Measurements from ENCODE around the gene RAB15.

The RAB15 gene

DNA sequence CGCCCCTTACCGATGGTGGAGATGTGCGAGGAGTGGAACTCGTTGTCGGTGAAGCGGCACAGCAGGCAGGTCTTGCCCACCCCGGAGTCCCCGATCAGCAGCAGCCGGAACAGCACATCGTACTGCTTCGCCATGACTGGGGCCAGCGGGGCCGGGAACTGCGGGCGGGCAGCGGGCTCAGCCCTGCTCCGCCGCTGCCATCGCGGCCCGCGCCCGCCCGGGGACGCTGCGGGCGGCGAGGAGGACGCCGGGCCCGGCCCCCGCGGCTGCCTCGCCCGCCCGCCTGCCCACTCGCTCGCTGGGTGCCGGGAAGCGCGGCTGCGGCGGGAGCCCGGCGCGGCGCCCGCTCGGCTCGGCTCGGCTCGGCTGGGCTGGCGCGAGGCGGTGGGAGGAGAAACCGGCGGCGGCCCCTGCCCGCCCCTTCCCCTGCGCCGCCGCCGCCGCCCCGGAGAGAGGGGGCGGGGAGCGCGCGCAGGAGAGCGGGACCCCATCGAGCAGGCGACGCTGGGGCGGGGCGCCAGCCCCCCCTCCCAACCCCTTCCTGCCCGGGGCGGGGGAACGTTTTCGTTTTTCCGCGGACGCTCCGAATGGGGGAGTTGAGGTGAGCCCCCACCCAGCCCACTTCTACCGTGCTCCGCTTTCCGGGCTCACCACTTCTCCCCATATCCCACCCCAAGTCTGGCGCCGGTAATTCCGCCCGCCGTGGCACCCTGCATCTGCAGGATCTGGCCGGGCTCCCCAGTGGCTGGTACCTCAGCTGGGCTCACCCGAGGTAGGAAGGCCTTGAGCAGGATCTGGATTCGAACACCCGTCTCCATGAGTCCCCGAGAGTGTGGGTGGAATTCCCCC is at the start of gene RAB15:
RAB15 (minus strand) TSS at position 394 of the 849 bp plus-strand sequence; CDS start at position 134, 260 bp downstream.
- Histone ChIP-seq H3K36me3 (ENCODE audit: insufficient read depth, low read depth, low read length) (peaks cover 5% of the 10 kb centered on the region; the same call in 1 of the 2 replicates), H3K9me3 (ENCODE audit: insufficient read depth, low read depth, low read length) (no peaks in the 10 kb centered on the region), H3K27me3 (ENCODE audit: insufficient read depth, low read length) (peaks cover 30% of the 10 kb centered on the region), H3K27ac (ENCODE audit: low read length) (no peak within 1 kb of the TSS), H3K4me3 (ENCODE audit: low read length) (peak within 1 kb of the TSS; percentile 80), H3K9ac (ENCODE audit: low read depth, low read length) (peak within 1 kb of the TSS; percentile 80; the same call in 1 of the 2 replicates), H3K4me1 (ENCODE audit: insufficient read depth, low read length) (peaks cover 37% of the 10 kb centered on the region)

DNA sequence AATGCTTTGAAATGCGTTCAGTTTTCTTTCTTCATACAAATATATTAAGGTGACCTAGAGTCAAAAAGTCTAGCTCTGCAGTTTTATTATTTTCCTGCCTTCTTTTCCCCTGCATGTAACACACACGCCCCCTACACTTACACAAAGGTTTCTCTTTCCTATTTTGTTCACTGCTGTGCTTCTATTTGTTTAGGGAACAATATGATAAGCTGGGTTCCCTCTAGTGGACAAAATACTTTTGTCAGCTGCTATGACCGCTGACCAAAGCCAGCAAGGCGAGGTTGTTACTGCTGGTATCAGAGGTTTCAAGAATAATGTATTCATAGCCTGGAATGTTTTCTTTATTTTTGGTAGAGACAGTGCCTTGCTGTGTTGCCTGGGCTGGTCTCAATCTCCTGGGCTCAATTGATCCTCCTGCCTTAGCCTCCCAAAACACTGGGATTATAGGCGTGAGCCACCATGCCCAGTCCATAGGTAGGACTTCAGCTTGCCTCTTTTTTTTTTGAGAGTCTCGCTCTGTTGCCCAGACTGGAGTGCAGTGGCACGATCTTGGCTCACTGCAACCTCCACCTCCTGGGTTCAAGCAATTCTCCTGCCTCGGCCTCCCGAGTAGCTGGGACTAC is 47.9 kb upstream of the RAB15 start:
- H3K9ac ChIP-seq (ENCODE audit: low read depth, low read length) = no peak overlapping the region
- no peaks in the 10 kb centered on the region for H3K9me3 ChIP-seq (ENCODE audit: insufficient read depth, low read depth, low read length)
- H3K4me3 ChIP-seq (ENCODE audit: low read length) = no peak overlapping the region
- no peaks in the 10 kb centered on the region for H3K27me3 ChIP-seq (ENCODE audit: insufficient read depth, low read length)
- no peaks in the 10 kb centered on the region for H3K4me1 ChIP-seq (ENCODE audit: insufficient read depth, low read length)
- no peak overlapping the region for H3K27ac ChIP-seq (ENCODE audit: low read length)
- H3K36me3 ChIP-seq (ENCODE audit: insufficient read depth, low read depth, low read length) = peaks cover 11% of the 10 kb centered on the region; the same call in 1 of the 2 replicates

DNA sequence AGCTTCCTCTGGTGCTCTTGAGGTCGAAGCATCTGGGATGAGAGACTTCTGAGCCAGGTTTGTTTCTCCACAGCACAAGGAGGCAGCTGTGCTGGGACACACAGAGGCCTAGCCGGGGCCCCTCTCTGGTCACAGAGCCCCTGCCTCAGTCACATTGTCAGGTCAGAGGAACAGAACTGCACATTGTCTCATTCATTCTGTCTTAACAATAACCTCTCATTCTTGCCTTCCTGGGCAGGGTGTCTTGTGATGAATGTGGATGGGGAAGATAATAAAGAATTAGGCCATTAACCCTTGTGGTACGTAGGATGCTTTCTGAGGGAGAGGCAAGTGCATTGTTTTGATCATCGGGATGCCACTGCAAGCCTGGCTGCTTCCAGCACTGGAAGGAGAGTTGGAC is 44.3 kb upstream of the RAB15 start:
- Histone ChIP-seq H3K9me3 (ENCODE audit: insufficient read depth, low read depth, low read length) (no peaks in the 10 kb centered on the region), H3K27ac (ENCODE audit: low read length) (no peak overlapping the region), H3K27me3 (ENCODE audit: insufficient read depth, low read length) (no peaks in the 10 kb centered on the region), H3K36me3 (ENCODE audit: insufficient read depth, low read depth, low read length) (peaks cover 25% of the 10 kb centered on the region), H3K4me1 (ENCODE audit: insufficient read depth, low read length) (no peaks in the 10 kb centered on the region), H3K4me3 (ENCODE audit: low read length) (no peak overlapping the region), H3K9ac (ENCODE audit: low read depth, low read length) (no peak overlapping the region)

DNA sequence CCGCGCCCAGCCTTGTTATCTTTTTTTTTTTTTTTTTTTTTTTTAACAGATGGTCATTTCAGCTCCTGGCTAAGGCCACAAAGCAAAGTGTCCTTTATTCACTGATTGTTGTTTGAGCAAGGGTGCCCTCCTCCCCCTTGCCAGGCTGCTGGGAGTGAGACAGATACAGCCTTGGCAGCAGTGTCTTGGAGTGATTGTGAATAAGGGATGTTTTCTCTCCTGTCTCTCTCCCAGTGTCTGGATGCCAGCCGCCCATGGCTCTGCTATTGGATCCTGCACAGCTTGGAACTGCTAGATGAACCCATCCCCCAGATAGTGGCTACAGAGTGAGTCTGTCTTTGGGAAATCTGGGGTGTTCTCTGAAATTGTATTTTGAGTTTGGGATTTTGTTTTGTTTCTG is 43.3 kb upstream of the RAB15 start:
- no peaks in the 10 kb centered on the region for H3K9me3 ChIP-seq (ENCODE audit: insufficient read depth, low read depth, low read length)
- H3K27me3 ChIP-seq (ENCODE audit: insufficient read depth, low read length) = no peaks in the 10 kb centered on the region
- peaks cover 25% of the 10 kb centered on the region for H3K36me3 ChIP-seq (ENCODE audit: insufficient read depth, low read depth, low read length)
- no peaks in the 10 kb centered on the region for H3K4me1 ChIP-seq (ENCODE audit: insufficient read depth, low read length)
- H3K27ac ChIP-seq (ENCODE audit: low read length) = no peak overlapping the region
- H3K9ac ChIP-seq (ENCODE audit: low read depth, low read length) = no peak overlapping the region
- no peak overlapping the region for H3K4me3 ChIP-seq (ENCODE audit: low read length)

DNA sequence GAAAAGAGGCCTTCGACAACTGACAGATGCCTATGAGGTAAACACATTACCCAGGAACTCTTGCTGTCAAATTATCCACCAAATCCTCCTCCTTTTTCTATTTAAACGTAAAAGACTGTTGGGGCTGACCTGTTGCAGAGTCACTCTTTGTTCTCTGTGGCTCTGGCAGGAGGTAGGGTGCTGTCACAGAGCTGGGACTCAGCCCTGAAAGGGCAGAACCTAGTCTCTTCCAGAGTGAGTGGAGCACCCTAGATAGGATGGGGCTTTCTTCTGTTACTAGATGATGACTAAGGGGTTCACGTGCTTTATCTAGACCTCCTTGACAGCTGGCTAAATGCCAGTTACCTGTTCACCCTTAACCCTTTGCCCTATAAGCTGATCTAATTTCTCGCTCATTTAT is 40.2 kb upstream of the RAB15 start:
- no peaks in the 10 kb centered on the region for H3K4me1 ChIP-seq (ENCODE audit: insufficient read depth, low read length)
- no peaks in the 10 kb centered on the region for H3K9me3 ChIP-seq (ENCODE audit: insufficient read depth, low read depth, low read length)
- H3K9ac ChIP-seq (ENCODE audit: low read depth, low read length) = no peak overlapping the region
- no peaks in the 10 kb centered on the region for H3K27me3 ChIP-seq (ENCODE audit: insufficient read depth, low read length)
- H3K36me3 ChIP-seq (ENCODE audit: insufficient read depth, low read depth, low read length) = peaks cover 25% of the 10 kb centered on the region
- no peak overlapping the region for H3K27ac ChIP-seq (ENCODE audit: low read length)
- H3K4me3 ChIP-seq (ENCODE audit: low read length) = no peak overlapping the region

DNA sequence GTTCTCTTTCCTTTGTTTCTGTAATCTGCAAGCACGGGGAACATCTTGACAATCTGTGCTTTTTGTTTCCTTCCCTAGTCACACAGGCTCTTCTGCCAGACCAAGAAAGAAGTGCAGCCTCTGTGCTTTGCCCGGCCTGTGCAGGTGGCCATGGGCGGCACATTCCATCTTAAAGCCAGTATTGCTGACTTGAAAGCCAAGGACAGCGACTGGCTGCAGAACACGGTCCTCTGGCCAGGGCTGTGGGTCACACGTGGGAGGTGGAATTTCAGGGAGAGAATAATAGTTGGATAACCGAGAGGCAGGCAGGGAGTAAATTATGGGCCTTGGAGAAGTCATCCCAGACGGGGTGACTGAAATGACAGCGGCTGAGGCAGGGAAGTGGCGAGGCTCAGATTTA is 39.4 kb upstream of the RAB15 start:
- Histone ChIP-seq H3K4me1 (ENCODE audit: insufficient read depth, low read length) (no peaks in the 10 kb centered on the region), H3K4me3 (ENCODE audit: low read length) (no peak overlapping the region), H3K36me3 (ENCODE audit: insufficient read depth, low read depth, low read length) (peaks cover 24% of the 10 kb centered on the region), H3K9ac (ENCODE audit: low read depth, low read length) (no peak overlapping the region), H3K27ac (ENCODE audit: low read length) (no peak overlapping the region), H3K27me3 (ENCODE audit: insufficient read depth, low read length) (no peaks in the 10 kb centered on the region), H3K9me3 (ENCODE audit: insufficient read depth, low read depth, low read length) (no peaks in the 10 kb centered on the region)

DNA sequence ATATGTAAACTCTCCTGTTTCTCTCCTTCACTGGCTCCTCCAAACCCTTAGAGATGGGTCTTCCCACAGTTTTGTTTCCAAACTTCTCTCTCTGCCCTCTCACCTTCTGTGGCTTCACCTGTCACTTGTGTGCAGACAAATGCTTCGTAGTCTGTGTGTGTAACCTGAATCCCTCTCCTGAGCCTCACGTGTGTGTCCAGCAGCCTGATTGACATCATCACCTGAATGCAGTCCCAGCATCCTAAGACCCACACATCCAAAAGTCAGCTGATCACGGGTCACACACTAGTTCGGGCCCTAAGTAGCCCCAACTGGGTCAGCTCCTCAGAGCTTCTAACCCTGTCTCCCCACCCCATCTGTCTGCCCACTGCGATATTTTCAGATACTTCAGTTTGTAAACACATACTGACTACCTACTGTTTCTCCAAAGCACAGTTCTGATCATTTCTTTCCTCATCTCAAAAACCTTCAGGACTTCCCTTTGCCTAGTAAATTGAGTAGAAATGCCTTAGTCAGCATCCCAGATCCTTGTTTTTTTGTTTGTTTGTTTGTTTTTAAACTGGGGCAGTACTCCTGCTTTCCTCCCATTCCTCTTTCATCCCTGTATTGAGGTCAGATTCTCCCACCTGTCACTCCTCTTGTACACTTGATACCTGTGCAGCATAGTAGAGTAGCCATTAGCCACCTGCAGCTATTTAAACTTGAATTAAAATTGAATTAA is 38.2 kb upstream of the RAB15 start:
- Histone ChIP-seq H3K9me3 (ENCODE audit: insufficient read depth, low read depth, low read length) (no peaks in the 10 kb centered on the region), H3K36me3 (ENCODE audit: insufficient read depth, low read depth, low read length) (peaks cover 13% of the 10 kb centered on the region), H3K27me3 (ENCODE audit: insufficient read depth, low read length) (no peaks in the 10 kb centered on the region), H3K4me3 (ENCODE audit: low read length) (no peak overlapping the region), H3K27ac (ENCODE audit: low read length) (no peak overlapping the region), H3K9ac (ENCODE audit: low read depth, low read length) (no peak overlapping the region), H3K4me1 (ENCODE audit: insufficient read depth, low read length) (no peaks in the 10 kb centered on the region)

DNA sequence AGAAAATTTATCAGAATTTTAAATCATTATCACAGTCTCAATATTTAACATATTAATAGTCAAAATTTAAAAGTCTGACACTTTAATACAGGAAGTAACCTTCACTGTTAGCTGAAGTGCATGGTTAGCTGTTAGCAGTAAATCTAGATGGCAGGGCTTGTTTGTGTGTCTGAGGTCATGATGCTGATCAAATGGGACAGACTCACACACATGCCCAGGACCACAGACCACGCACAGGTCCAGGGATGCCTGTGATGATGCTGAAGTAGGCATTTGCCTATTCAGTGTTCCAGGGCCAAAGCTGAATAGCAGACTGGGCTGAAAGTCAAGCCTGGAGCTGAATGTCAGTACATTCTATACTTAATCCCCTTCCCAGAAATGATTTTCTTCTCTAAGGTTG is 35.1 kb upstream of the RAB15 start:
- Histone ChIP-seq H3K4me1 (ENCODE audit: insufficient read depth, low read length) (peaks cover 14% of the 10 kb centered on the region; the same call in 1 of the 2 replicates), H3K4me3 (ENCODE audit: low read length) (no peak overlapping the region), H3K9me3 (ENCODE audit: insufficient read depth, low read depth, low read length) (no peaks in the 10 kb centered on the region), H3K27ac (ENCODE audit: low read length) (no peak overlapping the region), H3K27me3 (ENCODE audit: insufficient read depth, low read length) (no peaks in the 10 kb centered on the region), H3K9ac (ENCODE audit: low read depth, low read length) (no peak overlapping the region), H3K36me3 (ENCODE audit: insufficient read depth, low read depth, low read length) (peaks cover under 1% of the 10 kb centered on the region)

DNA sequence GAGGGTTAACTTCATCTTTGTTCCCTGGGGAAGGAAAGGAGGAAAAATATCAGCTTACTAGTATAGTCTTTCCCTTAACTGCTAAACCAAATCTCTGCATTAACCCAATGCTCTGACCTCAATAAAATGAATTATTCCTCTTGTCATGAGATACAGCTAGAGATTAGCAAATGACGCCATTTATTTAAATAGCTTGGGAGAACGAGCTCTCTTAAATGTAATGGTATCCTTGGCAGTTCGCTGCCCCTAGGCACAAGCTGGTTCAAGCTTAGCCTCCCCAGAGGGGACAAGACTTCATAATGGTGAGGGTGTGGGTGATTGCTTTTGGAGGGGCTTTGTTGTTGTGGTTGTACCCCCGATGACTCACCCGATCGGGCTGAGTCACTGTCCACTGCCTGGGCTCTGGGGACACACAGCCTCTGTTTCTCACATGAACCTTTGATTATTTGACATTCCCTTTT is 34.2 kb upstream of the RAB15 start:
- no peak overlapping the region for H3K4me3 ChIP-seq (ENCODE audit: low read length)
- no peaks in the 10 kb centered on the region; the same call in none of the 2 replicates for H3K36me3 ChIP-seq (ENCODE audit: insufficient read depth, low read depth, low read length)
- H3K27ac ChIP-seq (ENCODE audit: low read length) = no peak overlapping the region
- no peaks in the 10 kb centered on the region for H3K27me3 ChIP-seq (ENCODE audit: insufficient read depth, low read length)
- H3K9ac ChIP-seq (ENCODE audit: low read depth, low read length) = no peak overlapping the region
- H3K4me1 ChIP-seq (ENCODE audit: insufficient read depth, low read length) = peaks cover 14% of the 10 kb centered on the region; the same call in 1 of the 2 replicates
- H3K9me3 ChIP-seq (ENCODE audit: insufficient read depth, low read depth, low read length) = no peaks in the 10 kb centered on the region

DNA sequence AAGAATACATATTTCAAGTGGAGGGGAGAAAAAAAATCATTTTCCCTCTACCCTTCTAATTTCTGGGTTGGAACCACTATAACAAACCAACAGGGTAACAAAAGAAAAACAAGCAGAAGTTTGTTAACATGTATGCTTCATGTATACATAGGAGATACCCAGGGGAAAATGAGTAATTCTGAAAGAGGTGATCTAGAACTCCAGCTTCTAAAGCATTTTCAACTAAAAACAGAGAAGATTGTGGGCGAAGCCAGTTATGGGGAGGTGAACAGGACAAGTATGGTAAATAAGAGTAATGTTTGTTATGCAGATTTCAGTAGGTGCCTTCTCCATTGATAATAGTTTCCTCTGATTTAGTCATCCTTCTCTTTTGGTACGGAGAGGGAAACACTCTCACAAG is 31.3 kb upstream of the RAB15 start:
- Histone ChIP-seq H3K4me1 (ENCODE audit: insufficient read depth, low read length) (peaks cover 14% of the 10 kb centered on the region; the same call in 1 of the 2 replicates), H3K27ac (ENCODE audit: low read length) (no peak overlapping the region), H3K4me3 (ENCODE audit: low read length) (no peak overlapping the region)

DNA sequence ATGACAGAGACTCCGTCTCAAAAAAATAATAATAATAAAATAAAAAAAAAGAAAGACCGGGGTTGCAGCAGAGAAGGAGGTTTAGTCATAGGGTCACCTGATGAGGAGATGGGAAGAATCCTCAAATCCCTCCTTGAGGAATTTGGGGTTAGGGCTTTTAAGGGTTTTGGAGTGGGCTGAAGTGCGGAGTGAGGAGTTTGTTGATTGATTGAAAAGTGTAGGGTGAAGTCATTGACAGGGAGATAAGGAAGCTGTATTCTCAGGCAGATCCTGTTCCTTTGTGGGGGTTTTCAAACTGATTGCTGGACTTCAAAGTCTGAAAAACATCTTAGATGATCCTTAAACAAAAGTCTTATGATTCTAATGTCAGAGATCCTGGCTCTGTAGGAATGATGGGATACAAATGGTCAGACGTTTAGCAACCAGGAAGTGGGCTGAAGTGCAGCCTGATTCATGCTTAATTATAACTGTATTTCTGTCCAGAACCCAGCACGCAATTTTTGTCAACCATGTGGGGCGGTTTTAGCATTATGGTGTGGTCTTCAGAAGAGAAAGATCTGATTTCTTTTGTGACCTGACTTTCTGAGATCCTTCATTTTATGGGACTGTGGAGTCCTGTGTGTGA is 30.6 kb upstream of the RAB15 start:
- Histone ChIP-seq H3K4me1 (ENCODE audit: insufficient read depth, low read length) (peaks cover 19% of the 10 kb centered on the region; the same call in 1 of the 2 replicates), H3K27me3 (ENCODE audit: insufficient read depth, low read length) (no peaks in the 10 kb centered on the region), H3K27ac (ENCODE audit: low read length) (no peak overlapping the region), H3K36me3 (ENCODE audit: insufficient read depth, low read depth, low read length) (no peaks in the 10 kb centered on the region; the same call in 1 of the 2 replicates), H3K9me3 (ENCODE audit: insufficient read depth, low read depth, low read length) (no peaks in the 10 kb centered on the region), H3K4me3 (ENCODE audit: low read length) (no peak overlapping the region), H3K9ac (ENCODE audit: low read depth, low read length) (no peak overlapping the region)

More for the DNA sequence above, 31.3 kb upstream of the RAB15 start:
- no peaks in the 10 kb centered on the region for H3K9me3 ChIP-seq (ENCODE audit: insufficient read depth, low read depth, low read length)
- H3K36me3 ChIP-seq (ENCODE audit: insufficient read depth, low read depth, low read length) = no peaks in the 10 kb centered on the region; the same call in 1 of the 2 replicates
- H3K9ac ChIP-seq (ENCODE audit: low read depth, low read length) = no peak overlapping the region
- no peaks in the 10 kb centered on the region for H3K27me3 ChIP-seq (ENCODE audit: insufficient read depth, low read length)
